ENCODE results near the gene CEACAM3.
"Not testable (repeated sequence)": the region's sequence is repeated elsewhere in the genome, so short reads cannot be mapped to it uniquely, and the experiment has no call there.

The CEACAM3 gene

GRCh38 chr19:41796362-41796761, at the start of gene CEACAM3:
Gene CEACAM3 (plus strand): TSS chr19:41796587. CDS start chr19:41796678, 91 bp downstream.
- no peak for DNase-seq

- DNase-seq, result peak in 1 of 2 experiments; percentile 28
Measured at GRCh38 chr19:41746593-41747227, 49.7 kb upstream of the CEACAM3 start.

GRCh38 chr19:41748012-41748411, 48.4 kb upstream of the CEACAM3 start:
- no peak for DNase-seq

GRCh38 chr19:41750248-41751134, 45.9 kb upstream of the CEACAM3 start:
- not testable (repeated sequence) for DNase-seq

- peak in 1 of 2 experiments; percentile 13 for DNase-seq
Measured at GRCh38 chr19:41753159-41753558, 43.2 kb upstream of the CEACAM3 start.

- peak in 1 of 2 experiments; percentile 40 for DNase-seq
Measured at GRCh38 chr19:41753936-41754529, 42.4 kb upstream of the CEACAM3 start.

- DNase-seq, result no peak
Measured at GRCh38 chr19:41755328-41755913, 41.0 kb upstream of the CEACAM3 start, which contains the start of gene CEACAM6. Gene CEACAM6 (plus strand): TSS chr19:41755530. CDS start chr19:41755639, 109 bp downstream.

GRCh38 chr19:41758846-41759245, 37.5 kb upstream of the CEACAM3 start:
- DNase-seq, result no peak

GRCh38 chr19:41767115-41767514, 29.3 kb upstream of the CEACAM3 start:
- no peak for DNase-seq

- not testable (repeated sequence) for DNase-seq
Measured at GRCh38 chr19:41768105-41768504, 28.3 kb upstream of the CEACAM3 start.

- DNase-seq, result no peak
Measured at GRCh38 chr19:41769608-41770007, 26.8 kb upstream of the CEACAM3 start.

- DNase-seq, result no peak
Measured at GRCh38 chr19:41771410-41771809, 25.0 kb upstream of the CEACAM3 start.

- DNase-seq, result no peak
Measured at GRCh38 chr19:41774515-41774980, 21.8 kb upstream of the CEACAM3 start.

GRCh38 chr19:41776700-41777099, 19.7 kb upstream of the CEACAM3 start:
- DNase-seq, result no peak

- no peak for DNase-seq
Measured at GRCh38 chr19:41783612-41784011, 12.8 kb upstream of the CEACAM3 start.

GRCh38 chr19:41784312-41784711, 12.1 kb upstream of the CEACAM3 start:
- no peak for DNase-seq

- DNase-seq, result no peak
Measured at GRCh38 chr19:41784743-41785142, 11.6 kb upstream of the CEACAM3 start.

- DNase-seq, result peak in 1 of 2 experiments; percentile 61
Measured at GRCh38 chr19:41785653-41786052, 10.7 kb upstream of the CEACAM3 start.

- no peak for DNase-seq
Measured at GRCh38 chr19:41787055-41787454, 9.3 kb upstream of the CEACAM3 start.

GRCh38 chr19:41788518-41788917, 7.9 kb upstream of the CEACAM3 start:
- not testable (repeated sequence) for DNase-seq

- not testable (repeated sequence) for DNase-seq
Measured at GRCh38 chr19:41789053-41789452, 7.3 kb upstream of the CEACAM3 start.

- no peak for DNase-seq
Measured at GRCh38 chr19:41792513-41793413, 3.6 kb upstream of the CEACAM3 start.

Measured in SW 1271 (cell line).